Measurements from ENCODE around the gene ANK2. TPM values are rescaled to one million over a fixed set of nuclear protein-coding genes. Genes with fewer than 3 reads are reported as not detected.

The ANK2 gene
- total RNA-seq, 2 experiments from 2014 or later, result 0.38 to 4.0 TPM

- Histone ChIP-seq H3K4me2 (ENCODE audit: low read length) (no peak overlapping the region), H2AFZ (ENCODE audit: low read length) (no peak overlapping the region), H4K20me1 (ENCODE audit: insufficient read depth, low read length) (no peaks in the 10 kb centered on the region), H3K4me1 (ENCODE audit: insufficient read depth, low read length, poor library complexity, severe bottlenecking) (no peaks in the 10 kb centered on the region), H3K36me3 (ENCODE audit: insufficient read depth, low read length) (no peaks in the 10 kb centered on the region), H3K9me3 (ENCODE audit: low read length) (no peaks in the 10 kb centered on the region), H3K4me3 (ENCODE audit: low read depth, low read length, poor library complexity, severe bottlenecking) (no peak overlapping the region), H3K9me2 (ENCODE audit: insufficient read depth, low read length) (no peaks in the 10 kb centered on the region), H3K27ac (ENCODE audit: low read depth, low read length, poor library complexity, severe bottlenecking) (no peak overlapping the region), H3K79me2 (ENCODE audit: insufficient read depth, low read depth, low read length) (no peaks in the 10 kb centered on the region)
- TF ChIP-seq EZH2phosphoT487 (IDR thresholded peaks at IDR 0.05; ENCODE audit: borderline replicate concordance, low read depth, low read length), result no peak
- no peak for TF ChIP-seq CTCF (conservative IDR thresholded peaks at IDR 0.05; ENCODE audit: low read length)
- no peak for DNase-seq (ENCODE audit: low spot score)
- POLR2A ChIA-PET, result interaction anchor here (2.4 kb wide), 1 partner anchor 15 kb away, joined by 9 read pairs; no protein-coding TSS in a partner anchor
- CTCF ChIA-PET (ENCODE audit: unreplicated experiment), result no interaction called here
- intact Hi-C loops (cut with micrococcal nuclease; ENCODE audit: unreplicated experiment), result loop anchor here (10.0 kb wide), 1 partner anchor 1112 kb away; no protein-coding TSS in a partner anchor
- no TSS peak for BruUV-seq (replicated peaks)
Measured at GRCh38 chr4:113272523-113272922, 223.1 kb downstream of the ANK2 start.

GRCh38 chr4:113273721-113274220 lies 224.3 kb downstream of the ANK2 start:
- Histone ChIP-seq H2AFZ (ENCODE audit: low read length) (no peak overlapping the region), H3K9me2 (ENCODE audit: insufficient read depth, low read length) (no peaks in the 10 kb centered on the region), H3K4me2 (ENCODE audit: low read length) (no peak overlapping the region), H4K20me1 (ENCODE audit: insufficient read depth, low read length) (no peaks in the 10 kb centered on the region), H3K79me2 (ENCODE audit: insufficient read depth, low read depth, low read length) (no peaks in the 10 kb centered on the region), H3K9me3 (ENCODE audit: low read length) (no peaks in the 10 kb centered on the region), H3K27ac (ENCODE audit: low read depth, low read length, poor library complexity, severe bottlenecking) (no peak overlapping the region), H3K4me1 (ENCODE audit: insufficient read depth, low read length, poor library complexity, severe bottlenecking) (no peaks in the 10 kb centered on the region), H3K36me3 (ENCODE audit: insufficient read depth, low read length) (no peaks in the 10 kb centered on the region), H3K4me3 (ENCODE audit: low read depth, low read length, poor library complexity, severe bottlenecking) (no peak overlapping the region)
- CTCF ChIA-PET (ENCODE audit: unreplicated experiment), result no interaction called here
- no peak for DNase-seq (ENCODE audit: low spot score)
- BruUV-seq (replicated peaks), result no TSS peak
- POLR2A ChIA-PET, result interaction anchor here (2.4 kb wide), 1 partner anchor 14 kb away, joined by 9 read pairs; no protein-coding TSS in a partner anchor
- no peak for TF ChIP-seq EZH2phosphoT487 (IDR thresholded peaks at IDR 0.05; ENCODE audit: borderline replicate concordance, low read depth, low read length)
- TF ChIP-seq CTCF (conservative IDR thresholded peaks at IDR 0.05; ENCODE audit: low read length), result no peak
- intact Hi-C loops (cut with micrococcal nuclease; ENCODE audit: unreplicated experiment), result loop anchor here (10.0 kb wide), 1 partner anchor 1111 kb away; no protein-coding TSS in a partner anchor

- H3K4me3 ChIP-seq (ENCODE audit: low read depth, low read length, poor library complexity, severe bottlenecking), result no peak overlapping the region
- ChIA-PET CTCF (ENCODE audit: unreplicated experiment) (no interaction called here), POLR2A (interaction anchor here (0.6 to 1.0 kb wide), 2 partner anchors 12 to 306 kb away, joined by 3 read pairs; no protein-coding TSS in a partner anchor)
- intact Hi-C loops (cut with micrococcal nuclease; ENCODE audit: unreplicated experiment), result loop anchor here (5.0 to 10.0 kb wide), 2 partner anchors 796 to 1108 kb away; no protein-coding TSS in a partner anchor
- H3K27ac ChIP-seq (ENCODE audit: low read depth, low read length, poor library complexity, severe bottlenecking), result no peak overlapping the region
- DNase-seq (ENCODE audit: low spot score), result no peak
- H2AFZ ChIP-seq (ENCODE audit: low read length), result no peak overlapping the region
- no peaks in the 10 kb centered on the region for H3K9me3 ChIP-seq (ENCODE audit: low read length)
- BruUV-seq (replicated peaks), result no TSS peak
- no peaks in the 10 kb centered on the region for H3K79me2 ChIP-seq (ENCODE audit: insufficient read depth, low read depth, low read length)
- no peaks in the 10 kb centered on the region for H3K9me2 ChIP-seq (ENCODE audit: insufficient read depth, low read length)
- H3K36me3 ChIP-seq (ENCODE audit: insufficient read depth, low read length), result no peaks in the 10 kb centered on the region
- H4K20me1 ChIP-seq (ENCODE audit: insufficient read depth, low read length), result no peaks in the 10 kb centered on the region
- H3K4me1 ChIP-seq (ENCODE audit: insufficient read depth, low read length, poor library complexity, severe bottlenecking), result no peaks in the 10 kb centered on the region
- no peak overlapping the region for H3K4me2 ChIP-seq (ENCODE audit: low read length)
- TF ChIP-seq EZH2phosphoT487 (IDR thresholded peaks at IDR 0.05; ENCODE audit: borderline replicate concordance, low read depth, low read length) (no peak), CTCF (conservative IDR thresholded peaks at IDR 0.05; ENCODE audit: low read length) (no peak)
Measured at GRCh38 chr4:113276464-113277170, 227.2 kb downstream of the ANK2 start.
